Hematopoietic multipotent progenitor cell treated with erythropoietin and hydrocortisone succinate and interleukin-3 and kit ligand, for 17 days (in vitro differentiated cells): Measurements from ENCODE around the gene C1R.

Experiments
- DNase-seq: peaks from one replicate; pipeline ENCODE4 v3.0.0-alpha.2; 2015; ENCODE audit warnings: low spot score

Gene C1R

GRCh38 chr12:7092229-7092985, at the start of gene C1R:
Gene C1R (minus strand): TSS chr12:7092445. CDS start chr12:7092388, 57 bp downstream.
- DNase-seq, result peak; percentile 73

- DNase-seq, result no peak
Measured at GRCh38 chr12:7141351-7142005, 49.2 kb upstream of the C1R start.

- DNase-seq, result no peak
Measured at GRCh38 chr12:7139200-7139599, 47.0 kb upstream of the C1R start.

DNA sequence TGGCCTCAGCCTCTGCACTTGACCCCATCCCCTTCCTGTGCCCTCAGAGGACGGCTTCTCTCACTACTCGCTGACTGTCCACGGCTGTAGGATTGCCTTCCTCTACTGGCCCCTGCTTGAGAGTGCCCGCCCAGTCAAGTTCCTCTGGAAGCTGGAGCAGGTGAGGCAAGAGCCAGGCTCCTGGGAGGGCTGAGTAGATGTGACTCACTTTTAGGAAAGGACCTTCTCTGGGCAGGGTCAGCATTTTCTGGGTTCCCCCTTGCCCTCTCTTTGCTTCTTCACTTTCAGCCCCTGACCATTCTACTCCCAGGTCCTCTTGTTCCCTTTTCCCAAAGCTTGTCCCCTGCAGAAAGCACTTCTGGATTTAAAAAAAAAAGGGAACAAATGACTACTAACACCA, 45.7 kb upstream of the C1R start:
- no peak for DNase-seq

GRCh38 chr12:7136676-7137075, 44.4 kb upstream of the C1R start:
- DNase-seq, result no peak

- no peak for DNase-seq
Measured at GRCh38 chr12:7136071-7136470, 43.8 kb upstream of the C1R start.

DNA sequence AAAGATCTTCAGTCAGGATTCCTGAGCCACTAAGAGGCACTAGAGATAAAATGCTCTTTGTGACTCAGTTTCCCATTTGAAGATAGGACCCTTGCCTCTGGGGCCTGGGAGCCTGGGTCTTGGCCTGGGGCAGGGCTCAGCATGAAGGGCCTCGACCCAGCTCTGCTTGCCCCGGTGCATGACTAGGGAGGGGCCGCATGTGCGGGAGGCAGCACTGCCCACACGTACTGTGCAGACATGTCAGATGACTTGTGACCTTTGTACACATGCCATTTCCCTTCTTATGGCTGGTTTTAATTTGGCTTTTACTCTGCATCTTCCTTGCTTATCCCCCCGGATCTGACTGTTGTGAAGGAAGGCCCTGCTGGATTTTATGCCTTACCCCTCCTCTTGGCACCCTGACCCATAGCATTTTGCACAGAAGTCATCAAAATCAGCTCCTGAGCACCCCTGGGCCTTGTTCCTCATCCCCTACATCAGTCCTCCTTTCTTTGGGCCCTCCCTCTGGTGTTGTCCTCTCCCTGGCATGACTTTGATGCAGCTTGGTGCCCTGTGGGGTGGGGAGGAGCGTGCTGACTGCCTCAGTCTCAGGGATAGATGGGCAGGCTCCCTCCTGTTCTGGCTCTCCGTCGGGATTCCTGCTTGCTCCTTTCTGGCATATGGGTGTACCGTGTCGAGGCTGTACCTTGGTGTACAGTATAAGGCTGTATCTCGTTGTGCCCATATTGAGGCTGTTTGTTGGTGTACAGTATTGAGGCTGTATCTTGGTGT, 42.3 kb upstream of the C1R start:
- DNase-seq, result no peak

- no peak for DNase-seq
Measured at GRCh38 chr12:7131502-7131866, 39.2 kb upstream of the C1R start.

- no peak for DNase-seq
Measured at GRCh38 chr12:7130701-7131501, 38.7 kb upstream of the C1R start.

GRCh38 chr12:7129872-7130691, 37.8 kb upstream of the C1R start, which contains the start of gene CLSTN3:
Gene CLSTN3 (plus strand): TSS chr12:7130371. CDS start chr12:7130649, 278 bp downstream.
- no peak for DNase-seq

DNA sequence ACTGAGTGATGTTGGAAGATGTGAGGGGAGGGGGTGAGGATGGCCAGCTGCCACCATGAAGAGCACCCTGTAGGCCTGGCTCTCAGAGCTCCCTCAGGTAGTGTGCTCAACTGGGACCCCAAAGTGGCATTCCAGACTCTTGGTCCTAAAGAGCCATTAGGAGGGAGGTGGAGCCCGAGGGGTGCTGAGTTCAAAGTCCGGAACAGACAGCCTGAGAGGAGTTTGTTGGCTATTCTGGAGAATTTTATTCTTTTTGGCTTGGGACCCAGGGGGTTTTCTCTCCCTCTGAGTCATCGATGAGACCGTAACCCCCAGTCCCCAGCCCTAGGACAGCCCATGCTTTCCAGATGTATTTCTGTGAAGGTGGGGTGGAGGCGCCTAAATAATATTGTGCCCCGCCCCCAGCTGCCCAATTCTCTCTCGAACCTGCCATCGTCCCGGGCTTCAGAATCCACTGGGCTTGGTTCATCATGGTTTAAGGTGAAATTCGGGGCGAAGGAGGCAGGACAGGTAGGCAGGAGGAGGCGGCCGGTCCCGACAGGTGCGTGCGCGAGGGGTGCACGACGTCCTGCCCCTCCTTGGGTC, 37.1 kb upstream of the C1R start:
- no peak for DNase-seq

DNA sequence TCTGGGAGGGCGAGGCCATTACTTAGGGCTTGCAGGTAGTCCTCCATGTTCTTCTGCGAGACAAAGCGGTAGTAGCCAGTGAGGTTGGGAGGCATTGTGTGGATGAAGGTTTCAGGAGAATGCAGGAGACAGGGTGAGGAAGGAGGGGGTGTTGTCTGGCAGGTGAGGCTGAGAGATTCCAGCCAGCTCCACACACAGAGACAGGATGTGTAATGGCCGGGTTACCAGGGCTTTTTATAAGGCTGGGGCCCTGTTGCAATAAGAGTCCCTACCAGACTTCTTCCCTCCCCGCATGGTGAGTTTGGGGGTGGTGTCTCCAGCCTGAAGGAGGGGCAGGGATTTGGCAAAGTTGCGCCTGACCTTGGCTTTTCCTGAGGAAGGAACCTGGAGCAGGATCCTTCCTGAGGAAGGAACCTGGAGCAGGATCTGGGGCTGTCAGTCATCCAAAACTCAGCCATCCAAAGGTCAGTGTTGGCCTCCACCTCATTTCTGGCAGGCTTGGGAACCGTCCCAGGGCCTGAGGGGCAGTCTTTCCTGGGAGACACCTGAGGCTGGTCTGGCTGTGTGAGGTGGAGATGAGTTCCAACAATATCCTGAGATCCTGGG, 36.5 kb upstream of the C1R start, which contains the start of gene RBP5:
Gene RBP5, minus strand, starts transcription at position 209 of the 606 bp plus-strand sequence. Its CDS starts 114 bp downstream, at position 95.
- DNase-seq, result no peak

GRCh38 chr12:7127916-7128626, 35.8 kb upstream of the C1R start:
- DNase-seq, result no peak

GRCh38 chr12:7125632-7126227, 33.5 kb upstream of the C1R start:
- no peak for DNase-seq

- no peak for DNase-seq
Measured at GRCh38 chr12:7123806-7124522, 31.7 kb upstream of the C1R start.

GRCh38 chr12:7122811-7123769, 30.8 kb upstream of the C1R start:
- peak; percentile 18 for DNase-seq

- DNase-seq, result no peak
Measured at GRCh38 chr12:7121324-7121723, 29.1 kb upstream of the C1R start.
